ENCODE data around the gene IGSF1. TPM values are rescaled to one million over a fixed set of nuclear protein-coding genes. Genes with fewer than 3 reads are reported as not detected.

Gene IGSF1
- total and polyA plus RNA-seq, 10 donors = 0.02 to 0.13 TPM; not detected in 8

Other genes with a start within 250 kb of the IGSF1 start
- not detected for gene ARHGAP36, start 231.0 kb downstream of the IGSF1 start, total RNA-seq
- gene ARHGAP36, start 231.0 kb downstream of the IGSF1 start, polyA plus RNA-seq = not detected